B cell (primary cell): ENCODE data around the gene GRAP.
"Not testable (repeated sequence)": the region's sequence is repeated elsewhere in the genome, so short reads cannot be mapped to it uniquely, and the experiment has no call there.

ENCODE experiments used
- EZH2 ChIP-seq: IDR thresholded peaks from 2 replicates; pipeline ENCODE4 v1.6.1; 2012; ENCODE audit warnings: borderline replicate concordance, low read depth, mild to moderate bottlenecking, moderate library complexity, low read length; ENCODE audit not compliant: insufficient read depth, poor library complexity, severe bottlenecking
- TF ChIP-seq, protein P1 (sequence below): fragments of 200-600 bp; IDR thresholded peaks from one replicate; pipeline ENCODE4 v1.8.0; 2022; ENCODE audit warnings: antibody characterized with exemption, mild to moderate bottlenecking

DNA sequence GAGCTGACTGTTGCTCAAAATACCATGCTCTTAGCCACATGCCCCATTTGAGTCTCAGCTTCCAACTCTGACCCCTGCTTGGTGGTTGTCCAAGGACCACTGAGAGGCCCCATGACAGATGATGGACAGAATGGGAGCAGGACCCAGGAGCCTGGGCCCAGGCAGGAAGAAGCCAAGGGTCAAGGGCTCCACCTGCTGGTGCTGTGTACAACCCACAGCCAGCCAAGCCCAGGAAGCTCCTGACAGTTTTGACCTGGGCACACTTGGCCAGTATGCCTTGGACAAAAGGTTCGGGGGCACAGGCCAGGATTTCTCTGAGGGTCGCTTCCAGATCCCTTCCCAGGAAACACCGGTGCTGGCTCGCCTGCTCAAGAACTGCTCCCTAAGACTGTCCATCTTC lies 15.0 kb downstream of the GRAP start:
- TF ChIP-seq, protein P1, sequence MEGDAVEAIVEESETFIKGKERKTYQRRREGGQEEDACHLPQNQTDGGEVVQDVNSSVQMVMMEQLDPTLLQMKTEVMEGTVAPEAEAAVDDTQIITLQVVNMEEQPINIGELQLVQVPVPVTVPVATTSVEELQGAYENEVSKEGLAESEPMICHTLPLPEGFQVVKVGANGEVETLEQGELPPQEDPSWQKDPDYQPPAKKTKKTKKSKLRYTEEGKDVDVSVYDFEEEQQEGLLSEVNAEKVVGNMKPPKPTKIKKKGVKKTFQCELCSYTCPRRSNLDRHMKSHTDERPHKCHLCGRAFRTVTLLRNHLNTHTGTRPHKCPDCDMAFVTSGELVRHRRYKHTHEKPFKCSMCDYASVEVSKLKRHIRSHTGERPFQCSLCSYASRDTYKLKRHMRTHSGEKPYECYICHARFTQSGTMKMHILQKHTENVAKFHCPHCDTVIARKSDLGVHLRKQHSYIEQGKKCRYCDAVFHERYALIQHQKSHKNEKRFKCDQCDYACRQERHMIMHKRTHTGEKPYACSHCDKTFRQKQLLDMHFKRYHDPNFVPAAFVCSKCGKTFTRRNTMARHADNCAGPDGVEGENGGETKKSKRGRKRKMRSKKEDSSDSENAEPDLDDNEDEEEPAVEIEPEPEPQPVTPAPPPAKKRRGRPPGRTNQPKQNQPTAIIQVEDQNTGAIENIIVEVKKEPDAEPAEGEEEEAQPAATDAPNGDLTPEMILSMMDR: peak; percentile 21
- not testable (repeated sequence) for TF ChIP-seq EZH2
